ENCODE measurements around the gene ACSF2. TPM values are rescaled to one million over a fixed set of nuclear protein-coding genes. Genes with fewer than 3 reads are reported as not detected.

ACSF2 gene
- polyA plus RNA-seq, 1 of the 3 experiments (the other 2 are of a cell fraction), result 46.6 TPM

DNA sequence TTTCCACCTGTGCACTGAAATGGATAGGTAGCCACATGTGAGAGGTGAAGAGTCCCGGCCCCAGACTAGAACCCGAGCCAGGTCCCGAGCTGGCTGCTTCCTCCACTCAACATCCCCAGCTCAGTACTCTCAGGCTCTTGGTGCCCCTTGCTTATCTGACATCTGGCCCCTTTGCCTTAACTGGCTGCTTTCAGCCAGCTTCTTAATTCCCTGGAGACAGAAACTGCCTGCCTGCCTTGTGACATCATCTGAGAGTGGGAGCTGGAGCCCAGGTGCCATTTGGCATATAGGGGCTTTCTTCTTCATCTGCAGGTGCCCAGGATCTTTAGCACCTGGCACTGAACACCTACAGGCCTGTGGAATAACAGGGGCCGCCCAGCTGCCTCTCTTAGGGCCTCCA is 33.7 kb downstream of the ACSF2 start:
- Histone ChIP-seq H3K27me3 (ENCODE audit: insufficient read depth) (no peaks in the 10 kb centered on the region), H3K9ac (no peak overlapping the region), H3K79me2 (ENCODE audit: insufficient read depth) (no peaks in the 10 kb centered on the region), H3K36me3 (replicated peaks in 1 of 2; ENCODE audit: control insufficient read depth in 1 of 2, insufficient read depth in 2 of 2, low read length in 1 of 2) (peaks cover 0 to 2% of the 10 kb centered on the region in 2 experiments), H3K4me3 (ENCODE audit: low read depth in 2 of 2, low read length in 1 of 2) (no peak overlapping the region), H4K20me1 (ENCODE audit: insufficient read depth) (no peaks in the 10 kb centered on the region), H3K4me1 (ENCODE audit: control insufficient read depth in 1 of 2, insufficient read depth in 2 of 2, low read depth in 1 of 2, low read length in 1 of 2) (no peaks in the 10 kb centered on the region), H3K9me2 (no peaks in the 10 kb centered on the region), H2AFZ (ENCODE audit: low read depth) (no peak overlapping the region), H3K27ac (ENCODE audit: low read depth in 2 of 2, low read length in 1 of 2) (no peak overlapping the region), H3F3A (replicated peaks; ENCODE audit: insufficient read depth) (no peaks in the 10 kb centered on the region), H3K9me3 (no peaks in the 10 kb centered on the region), H3K4me2 (no peak overlapping the region)
- ChIA-PET CTCF (interaction anchor here (0.5 to 3.5 kb wide), 4 partner anchors 9 to 42 kb away, joined by 3 to 15 read pairs (median 6); partner anchors contain the start of gene RSAD1), POLR2A (no interaction called here)
- WGBS (ENCODE audit: low lambda C conversion rate), result 89% methylated on average over 4 of the region's 4 CpGs
- no peak for DNase-seq
- TF ChIP-seq FOXJ3 (CRISPR knock-in tag; IDR thresholded peaks at IDR 0.05) (no peak), JUND (IDR thresholded peaks at IDR 0.05) (no peak), POLR2AphosphoS5 (IDR thresholded peaks at IDR 0.05; ENCODE audit: low read depth, low read length) (no peak), SIN3A (IDR thresholded peaks at IDR 0.05; ENCODE audit: borderline replicate concordance, low read depth, low read length) (no peak), RXRA (IDR thresholded peaks at IDR 0.05; ENCODE audit: borderline replicate concordance, low read depth) (no peak), CHD2 (IDR thresholded peaks at IDR 0.05; ENCODE audit: low read length, partially characterized antibody) (no peak)

DNA sequence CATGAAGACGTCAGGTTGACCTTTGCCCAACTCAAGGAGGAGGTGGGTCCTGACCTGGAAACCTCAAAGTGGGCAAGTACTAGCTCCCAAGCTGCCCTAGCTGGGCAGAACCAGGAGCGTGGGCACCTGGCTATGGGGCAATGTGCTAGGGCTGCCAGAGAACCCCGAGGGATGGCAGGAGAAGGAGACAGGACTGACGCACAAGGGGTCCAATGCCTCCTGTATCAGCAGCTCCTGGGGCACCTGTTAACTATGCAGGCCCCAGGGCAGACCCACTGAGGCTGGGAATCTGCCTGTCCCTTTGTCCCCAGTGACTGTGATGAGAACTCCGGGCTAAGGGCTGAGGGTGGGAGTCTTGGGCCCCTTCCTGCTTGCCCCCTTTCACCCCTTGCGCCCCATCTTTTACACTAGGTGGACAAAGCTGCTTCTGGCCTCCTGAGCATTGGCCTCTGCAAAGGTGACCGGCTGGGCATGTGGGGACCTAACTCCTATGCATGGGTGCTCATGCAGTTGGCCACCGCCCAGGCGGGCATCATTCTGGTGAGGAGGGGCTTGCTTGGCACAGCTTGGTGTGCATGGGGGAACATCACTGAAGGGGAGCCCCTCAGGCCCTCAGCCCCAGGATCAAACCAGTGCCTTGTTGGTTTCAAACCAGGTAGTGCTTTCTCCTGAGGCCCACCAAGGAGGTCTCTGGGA is 35.0 kb downstream of the ACSF2 start:
- POLR2A ChIA-PET, result no interaction called here
- Histone ChIP-seq H3K9ac (no peak overlapping the region), H3K27ac (ENCODE audit: low read depth in 2 of 2, low read length in 1 of 2) (no peak overlapping the region), H4K20me1 (ENCODE audit: insufficient read depth) (no peaks in the 10 kb centered on the region; the same call in 1 of the 2 replicates), H3K79me2 (ENCODE audit: insufficient read depth) (no peaks in the 10 kb centered on the region), H3K36me3 (replicated peaks in 1 of 2; ENCODE audit: control insufficient read depth in 1 of 2, insufficient read depth in 2 of 2, low read length in 1 of 2) (peaks cover 0 to 2% of the 10 kb centered on the region in 2 experiments), H3K4me1 (ENCODE audit: control insufficient read depth in 1 of 2, insufficient read depth in 2 of 2, low read depth in 1 of 2, low read length in 1 of 2) (no peaks in the 10 kb centered on the region), H3K27me3 (ENCODE audit: insufficient read depth) (no peaks in the 10 kb centered on the region), H3F3A (replicated peaks; ENCODE audit: insufficient read depth) (no peaks in the 10 kb centered on the region), H3K4me2 (no peak overlapping the region), H3K9me2 (no peaks in the 10 kb centered on the region), H3K4me3 (ENCODE audit: low read depth in 2 of 2, low read length in 1 of 2) (no peak overlapping the region), H3K9me3 (no peaks in the 10 kb centered on the region), H2AFZ (ENCODE audit: low read depth) (no peak overlapping the region)
- WGBS (ENCODE audit: low lambda C conversion rate), result 86% methylated on average over 9 of the region's 9 CpGs
- CTCF ChIA-PET, result interaction anchor here (0.6 to 4.1 kb wide), 4 partner anchors 12 to 186 kb away, joined by 3 to 18 read pairs (median 9); partner anchors contain the start of gene RSAD1
- no peak for DNase-seq
- TF ChIP-seq RFX5 (IDR thresholded peaks at IDR 0.05; ENCODE audit: low read length) (no peak), MXI1 (IDR thresholded peaks at IDR 0.05; ENCODE audit: low read depth, low read length) (no peak), RXRA (IDR thresholded peaks at IDR 0.05; ENCODE audit: borderline replicate concordance, low read depth) (no peak), EP300 (IDR thresholded peaks at IDR 0.05; ENCODE audit: borderline replicate concordance in 1 of 2, low read depth in 1 of 2, low read length in 1 of 2) (no peak), GABPA (IDR thresholded peaks at IDR 0.05; ENCODE audit: low read depth) (no peak), GATA2 (CRISPR knock-in tag; IDR thresholded peaks at IDR 0.05) (no peak), SMC3 (IDR thresholded peaks at IDR 0.05; ENCODE audit: low read depth, low read length) (no peak), TAF1 (IDR thresholded peaks at IDR 0.05; ENCODE audit: borderline replicate concordance, low read depth, low read length) (no peak), TCF12 (IDR thresholded peaks at IDR 0.05) (no peak), POLR2AphosphoS5 (IDR thresholded peaks at IDR 0.05; ENCODE audit: low read depth, low read length) (no peak), JUND (IDR thresholded peaks at IDR 0.05) (no peak), MEF2A (IDR thresholded peaks at IDR 0.05; ENCODE audit: borderline replicate concordance, low read depth) (no peak), FOXJ3 (CRISPR knock-in tag; IDR thresholded peaks at IDR 0.05) (no peak), FOSL2 (IDR thresholded peaks at IDR 0.05; ENCODE audit: borderline replicate concordance, low read depth) (no peak), TEAD4 (IDR thresholded peaks at IDR 0.05; ENCODE audit: borderline replicate concordance, insufficient read depth) (no peak)
- TF ChIP-seq, protein P1, sequence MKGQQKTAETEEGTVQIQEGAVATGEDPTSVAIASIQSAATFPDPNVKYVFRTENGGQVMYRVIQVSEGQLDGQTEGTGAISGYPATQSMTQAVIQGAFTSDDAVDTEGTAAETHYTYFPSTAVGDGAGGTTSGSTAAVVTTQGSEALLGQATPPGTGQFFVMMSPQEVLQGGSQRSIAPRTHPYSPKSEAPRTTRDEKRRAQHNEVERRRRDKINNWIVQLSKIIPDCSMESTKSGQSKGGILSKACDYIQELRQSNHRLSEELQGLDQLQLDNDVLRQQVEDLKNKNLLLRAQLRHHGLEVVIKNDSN (IDR thresholded peaks at IDR 0.05; ENCODE audit: borderline replicate concordance, low read depth), result no peak
- TF ChIP-seq, protein P2, sequence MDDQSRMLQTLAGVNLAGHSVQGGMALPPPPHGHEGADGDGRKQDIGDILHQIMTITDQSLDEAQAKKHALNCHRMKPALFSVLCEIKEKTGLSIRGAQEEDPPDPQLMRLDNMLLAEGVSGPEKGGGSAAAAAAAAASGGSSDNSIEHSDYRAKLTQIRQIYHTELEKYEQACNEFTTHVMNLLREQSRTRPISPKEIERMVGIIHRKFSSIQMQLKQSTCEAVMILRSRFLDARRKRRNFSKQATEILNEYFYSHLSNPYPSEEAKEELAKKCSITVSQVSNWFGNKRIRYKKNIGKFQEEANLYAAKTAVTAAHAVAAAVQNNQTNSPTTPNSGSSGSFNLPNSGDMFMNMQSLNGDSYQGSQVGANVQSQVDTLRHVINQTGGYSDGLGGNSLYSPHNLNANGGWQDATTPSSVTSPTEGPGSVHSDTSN (IDR thresholded peaks at IDR 0.05), result no peak
- TF ChIP-seq, protein P3, sequence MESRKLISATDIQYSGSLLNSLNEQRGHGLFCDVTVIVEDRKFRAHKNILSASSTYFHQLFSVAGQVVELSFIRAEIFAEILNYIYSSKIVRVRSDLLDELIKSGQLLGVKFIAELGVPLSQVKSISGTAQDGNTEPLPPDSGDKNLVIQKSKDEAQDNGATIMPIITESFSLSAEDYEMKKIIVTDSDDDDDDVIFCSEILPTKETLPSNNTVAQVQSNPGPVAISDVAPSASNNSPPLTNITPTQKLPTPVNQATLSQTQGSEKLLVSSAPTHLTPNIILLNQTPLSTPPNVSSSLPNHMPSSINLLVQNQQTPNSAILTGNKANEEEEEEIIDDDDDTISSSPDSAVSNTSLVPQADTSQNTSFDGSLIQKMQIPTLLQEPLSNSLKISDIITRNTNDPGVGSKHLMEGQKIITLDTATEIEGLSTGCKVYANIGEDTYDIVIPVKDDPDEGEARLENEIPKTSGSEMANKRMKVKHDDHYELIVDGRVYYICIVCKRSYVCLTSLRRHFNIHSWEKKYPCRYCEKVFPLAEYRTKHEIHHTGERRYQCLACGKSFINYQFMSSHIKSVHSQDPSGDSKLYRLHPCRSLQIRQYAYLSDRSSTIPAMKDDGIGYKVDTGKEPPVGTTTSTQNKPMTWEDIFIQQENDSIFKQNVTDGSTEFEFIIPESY (IDR thresholded peaks at IDR 0.05; ENCODE audit: borderline replicate concordance, low read depth), result no peak
- TF ChIP-seq, protein P4, sequence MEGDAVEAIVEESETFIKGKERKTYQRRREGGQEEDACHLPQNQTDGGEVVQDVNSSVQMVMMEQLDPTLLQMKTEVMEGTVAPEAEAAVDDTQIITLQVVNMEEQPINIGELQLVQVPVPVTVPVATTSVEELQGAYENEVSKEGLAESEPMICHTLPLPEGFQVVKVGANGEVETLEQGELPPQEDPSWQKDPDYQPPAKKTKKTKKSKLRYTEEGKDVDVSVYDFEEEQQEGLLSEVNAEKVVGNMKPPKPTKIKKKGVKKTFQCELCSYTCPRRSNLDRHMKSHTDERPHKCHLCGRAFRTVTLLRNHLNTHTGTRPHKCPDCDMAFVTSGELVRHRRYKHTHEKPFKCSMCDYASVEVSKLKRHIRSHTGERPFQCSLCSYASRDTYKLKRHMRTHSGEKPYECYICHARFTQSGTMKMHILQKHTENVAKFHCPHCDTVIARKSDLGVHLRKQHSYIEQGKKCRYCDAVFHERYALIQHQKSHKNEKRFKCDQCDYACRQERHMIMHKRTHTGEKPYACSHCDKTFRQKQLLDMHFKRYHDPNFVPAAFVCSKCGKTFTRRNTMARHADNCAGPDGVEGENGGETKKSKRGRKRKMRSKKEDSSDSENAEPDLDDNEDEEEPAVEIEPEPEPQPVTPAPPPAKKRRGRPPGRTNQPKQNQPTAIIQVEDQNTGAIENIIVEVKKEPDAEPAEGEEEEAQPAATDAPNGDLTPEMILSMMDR (IDR thresholded peaks at IDR 0.05), result no peak

All from SK-N-SH (cell line).